Tibial artery (tissue), 4 donors: ENCODE data around the gene RALGPS2.
A peak's percentile ranks its signal among the peaks of the same experiment; 100 is the strongest.

Experiments used
- DNase-seq, 2 donors: peaks; one replicate each; pipeline ENCODE4 v3.0.0-alpha.2; 2019
- H3K27ac ChIP-seq, 2 donors: fragments of 200-600 bp; sonication (generic) in 1 of 2; 1 replicate in 1 of 2; 2 replicates in 1 of 2; pipeline ENCODE4 v1.5.1; 2018 to 2019; ENCODE audit warnings: mild to moderate bottlenecking in 1 of 2
- H3K27me3 ChIP-seq, 2 donors: fragments of 200-600 bp; sonication (generic) in 1 of 2; one replicate each; pipeline versions ENCODE4 v1.5.1 to v1.6.0; 2016 to 2019
- H3K36me3 ChIP-seq, 3 donors: fragments of 200-600 bp; sonication (generic) in 2 of 3; one replicate each; pipeline ENCODE4 v1.5.1; 2016 to 2019; ENCODE audit warnings: mild to moderate bottlenecking in 2 of 3
- H3K4me1 ChIP-seq, 4 donors: fragments of 200-600 bp; sonication (generic) in 2 of 4; 1 replicate in 3 of 4; 2 replicates in 1 of 4; pipeline ENCODE4 v1.5.1; 2016 to 2019
- H3K4me3 ChIP-seq, 2 donors: fragments of 200-600 bp; sonication (generic) in 1 of 2; 1 replicate in 1 of 2; 2 replicates in 1 of 2; pipeline ENCODE4 v1.5.1; 2018 to 2019; ENCODE audit warnings: mild to moderate bottlenecking in 2 of 2
- H3K9me3 ChIP-seq, 3 donors: fragments of 200-600 bp; sonication (generic) in 1 of 3; one replicate each; pipeline ENCODE4 v1.5.1; 2016 to 2019
- CTCF ChIP-seq, 2 experiments: fragments of 200-600 bp in 1 of 2; fragments of 450-650 bp in 1 of 2; IDR thresholded peaks; one replicate each; pipeline ENCODE4 v1.5.1; 2017 to 2019; ENCODE audit warnings: antibody characterized with exemption in 2 of 2, mild to moderate bottlenecking in 1 of 2, moderate library complexity in 1 of 2
- intact Hi-C: fragments of 100-400 bp; cut with DNase I; formaldehyde crosslinking; loops from one replicate; pipeline ENCODE4 v1.15.0; 2023; ENCODE audit warnings: low total_unique reads

The RALGPS2 gene

DNA sequence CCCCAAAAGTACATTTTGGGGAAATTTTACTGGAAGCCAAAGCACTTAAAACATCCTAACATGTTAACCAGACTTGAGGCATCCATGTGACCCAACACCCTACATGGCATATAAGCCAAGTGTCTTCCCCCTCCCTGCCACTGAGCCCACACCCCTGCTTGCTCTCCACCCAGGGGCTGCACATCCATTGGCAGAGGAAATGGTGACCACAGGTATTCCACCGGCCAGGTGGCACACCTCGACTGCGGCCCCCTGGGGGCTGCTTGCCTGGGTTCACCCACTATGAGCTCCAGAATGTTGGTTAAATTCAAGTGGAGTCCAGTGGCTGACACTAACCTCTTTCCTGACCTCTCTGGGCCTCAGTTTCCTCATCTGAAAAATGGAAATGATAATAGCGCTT lies 236.3 kb downstream of the RALGPS2 start:
- Histone ChIP-seq H3K36me3 (no peaks in the 10 kb centered on the region), H3K27me3 (no peaks in the 10 kb centered on the region), H3K4me1 (peaks cover 0 to 14% (median 6%) of the 10 kb centered on the region in 4 donors), H3K27ac (no peak overlapping the region), H3K4me3 (no peak overlapping the region), H3K9me3 (peaks cover 0 to 11% (median 7%) of the 10 kb centered on the region in 3 donors)
- TF ChIP-seq CTCF (IDR thresholded peaks at IDR 0.05) = no peak
- no peak for DNase-seq
- intact Hi-C loops = no loop called here

GRCh38 chr1:178961868-178962267 lies 236.8 kb downstream of the RALGPS2 start:
- no peaks in the 10 kb centered on the region for H3K27me3 ChIP-seq
- H3K36me3 ChIP-seq = no peaks in the 10 kb centered on the region
- H3K4me1 ChIP-seq = peaks cover 0 to 14% (median 6%) of the 10 kb centered on the region in 4 donors
- peak overlapping the region in 1 of 2 donors; percentile 68 for H3K27ac ChIP-seq
- no peak for DNase-seq
- intact Hi-C loops = no loop called here
- peaks cover 0 to 11% (median 7%) of the 10 kb centered on the region in 3 donors for H3K9me3 ChIP-seq
- no peak for TF ChIP-seq CTCF (IDR thresholded peaks at IDR 0.05)
- no peak overlapping the region for H3K4me3 ChIP-seq

DNA sequence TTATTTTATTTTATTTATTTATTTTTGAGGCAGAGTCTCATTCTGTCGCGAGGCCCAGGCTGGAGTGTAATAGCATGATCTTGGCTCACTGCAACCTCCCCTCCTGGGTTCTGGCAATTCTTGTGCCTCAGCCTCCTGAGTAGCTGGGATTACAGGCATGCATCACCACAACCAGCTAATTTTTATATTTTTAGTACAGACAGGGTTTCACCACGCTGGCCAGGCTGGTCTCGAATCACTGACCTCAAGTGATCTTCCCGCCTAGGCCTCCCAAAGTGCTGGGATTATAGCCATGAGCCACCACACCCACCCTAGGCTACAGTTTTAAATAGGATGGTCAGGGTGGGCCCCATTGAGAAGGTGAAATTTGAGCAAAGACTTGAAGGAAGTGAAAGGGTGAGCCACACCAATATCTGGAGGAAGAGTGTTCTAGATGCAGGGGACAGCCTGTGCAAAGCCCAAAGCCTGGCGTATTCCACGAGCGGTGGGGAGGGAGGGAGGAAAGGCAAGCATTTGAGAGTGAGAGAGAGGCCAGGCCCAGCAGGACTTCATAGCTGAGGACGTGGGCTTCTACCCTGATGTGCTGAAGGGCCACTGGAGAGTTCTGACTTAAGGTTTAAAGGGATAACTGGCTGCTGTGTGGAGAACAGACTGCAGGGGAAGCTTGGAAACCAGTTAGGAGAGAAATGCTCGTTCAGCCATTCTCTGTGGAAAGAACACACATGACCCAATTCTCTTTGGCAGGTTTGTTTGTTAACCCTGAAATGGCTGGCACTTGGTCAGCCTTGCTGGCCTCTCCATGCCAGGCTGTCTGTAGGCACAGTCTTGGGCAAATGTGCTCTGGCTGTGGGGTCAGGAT lies 238.0 kb downstream of the RALGPS2 start:
- H3K4me3 ChIP-seq = no peak overlapping the region
- intact Hi-C loops = no loop called here
- no peak for TF ChIP-seq CTCF (IDR thresholded peaks at IDR 0.05)
- H3K9me3 ChIP-seq = peaks cover 0 to 11% (median 7%) of the 10 kb centered on the region in 3 donors
- H3K27ac ChIP-seq = peak overlapping the region; percentile 64 to 68
- no peaks in the 10 kb centered on the region for H3K27me3 ChIP-seq
- H3K4me1 ChIP-seq = peaks cover 0 to 14% (median 6%) of the 10 kb centered on the region in 4 donors
- DNase-seq = no peak
- no peaks in the 10 kb centered on the region for H3K36me3 ChIP-seq

DNA sequence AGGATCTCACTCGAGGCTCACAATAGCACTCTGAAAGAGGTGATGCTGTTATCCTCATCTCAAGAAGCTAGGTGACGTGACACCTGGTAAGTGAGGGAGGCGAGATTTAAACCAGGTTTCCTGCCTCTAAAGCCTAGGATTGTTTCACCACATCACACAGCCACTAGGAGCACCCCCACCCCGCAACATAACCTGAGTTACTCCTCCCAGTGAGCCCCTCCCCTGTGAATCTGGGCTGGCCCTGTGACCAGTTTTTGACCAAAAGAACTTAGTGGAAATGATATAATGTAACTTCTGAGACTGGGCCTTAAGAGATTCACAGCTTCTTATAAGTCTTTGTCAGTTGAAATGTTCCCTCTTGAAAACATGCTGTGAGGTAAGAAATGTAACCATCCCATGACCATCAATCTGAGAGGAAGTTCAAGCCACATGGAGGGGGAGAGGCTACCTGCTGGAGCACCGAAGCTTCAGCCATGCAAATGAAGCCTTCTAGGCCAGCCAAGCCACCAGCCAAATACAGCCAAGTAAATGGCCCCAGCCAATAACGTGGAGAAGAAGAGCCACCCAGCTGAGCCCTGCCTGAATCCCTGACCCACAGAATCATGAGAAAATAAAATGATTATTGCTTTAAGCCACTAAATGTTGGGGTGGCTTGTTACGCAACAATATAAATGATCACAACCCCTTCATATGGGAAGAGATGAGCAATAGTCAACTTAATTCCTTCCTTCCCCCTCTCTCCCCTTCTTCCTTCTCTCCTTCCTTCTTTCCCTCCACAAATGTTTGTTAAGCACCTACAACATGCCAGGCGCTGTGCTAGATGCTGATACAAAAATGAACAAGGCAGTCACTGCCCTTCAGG lies 239.7 kb downstream of the RALGPS2 start:
- intact Hi-C loops = no loop called here
- DNase-seq = no peak
- Histone ChIP-seq H3K9me3 (peaks cover 0 to 11% (median 7%) of the 10 kb centered on the region in 3 donors), H3K27me3 (no peaks in the 10 kb centered on the region), H3K27ac (no peak overlapping the region), H3K4me3 (no peak overlapping the region), H3K4me1 (peaks cover 0 to 14% (median 6%) of the 10 kb centered on the region in 4 donors), H3K36me3 (no peaks in the 10 kb centered on the region)
- no peak for TF ChIP-seq CTCF (IDR thresholded peaks at IDR 0.05)

- TF ChIP-seq CTCF (IDR thresholded peaks at IDR 0.05) = no peak
Measured at GRCh38 chr1:178966312-178966711, 241.3 kb downstream of the RALGPS2 start.

More at GRCh38 chr1:178966312-178966711, 241.3 kb downstream of the RALGPS2 start:
- H3K27ac ChIP-seq = no peak overlapping the region
- intact Hi-C loops = no loop called here
- no peaks in the 10 kb centered on the region for H3K27me3 ChIP-seq
- no peaks in the 10 kb centered on the region for H3K36me3 ChIP-seq
- no peak overlapping the region for H3K4me3 ChIP-seq
- peaks cover 0 to 14% (median 6%) of the 10 kb centered on the region in 4 donors for H3K4me1 ChIP-seq
- no peak for DNase-seq
- H3K9me3 ChIP-seq = peaks cover 0 to 11% (median 7%) of the 10 kb centered on the region in 3 donors
